Activated T-cell treated with anti-CD3 and anti-CD28 coated beads, Interleukin-2, amount 50 U/mL, for 24 hours (primary cell): Measurements from ENCODE around the gene GALNT15.

Source experiments
- DNase-seq: peaks from one replicate; pipeline ENCODE4 v3.0.0-alpha.2; 2020
- H3K27ac Mint-ChIP-seq: 2 replicates; pipeline ENCODE4 v1.8.0; 2020; ENCODE audit warnings: mild to moderate bottlenecking, mixed read lengths
- H3K27me3 Mint-ChIP-seq: 2 replicates; pipeline ENCODE4 v1.8.0; 2020; ENCODE audit warnings: mixed read lengths
- H3K36me3 Mint-ChIP-seq: 2 replicates; pipeline ENCODE4 v1.8.0; 2020; ENCODE audit warnings: low read depth, mixed read lengths
- H3K4me1 Mint-ChIP-seq: 2 replicates; pipeline ENCODE4 v1.8.0; 2020; ENCODE audit warnings: low read depth, mixed read lengths
- H3K4me3 Mint-ChIP-seq: 2 replicates; pipeline ENCODE4 v1.8.0; 2020; ENCODE audit warnings: mild to moderate bottlenecking, moderate library complexity, mixed read lengths
- H3K9me3 Mint-ChIP-seq: 2 replicates; pipeline ENCODE4 v1.8.0; 2020; ENCODE audit warnings: mixed read lengths

Gene GALNT15

DNA sequence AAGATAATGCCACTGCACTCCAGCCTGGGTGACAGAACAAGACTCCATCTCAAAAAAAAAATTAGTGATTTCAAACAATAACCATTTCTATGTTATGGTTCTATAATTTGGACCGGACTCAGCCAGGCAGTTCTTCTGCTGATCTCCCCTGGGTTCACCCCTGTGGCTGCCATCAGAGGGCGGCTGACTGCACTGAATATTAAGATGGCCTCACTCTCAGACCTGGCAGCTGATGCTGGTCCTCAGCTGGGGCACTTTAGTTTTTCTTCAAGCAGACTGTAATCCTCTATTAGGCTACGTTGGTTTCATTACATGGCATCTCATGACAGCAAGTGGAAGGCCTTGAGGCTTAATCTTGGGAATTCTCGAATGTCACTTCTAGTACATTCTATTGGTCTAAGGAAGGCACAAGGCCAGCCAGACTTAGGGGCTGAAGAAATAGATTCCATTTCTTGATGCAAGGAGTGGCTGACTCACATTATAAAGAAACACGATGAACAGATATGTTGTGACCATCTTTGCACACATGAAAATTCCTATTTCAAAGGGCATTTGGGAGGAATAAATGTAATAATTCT is 12.8 kb downstream of the GALNT15 start:
- Mint-ChIP-seq H3K4me1 (peaks cover 7% of the 10 kb centered on the region), H3K27me3 (no peaks in the 10 kb centered on the region), H3K4me3 (no peak overlapping the region), H3K27ac (no peak overlapping the region), H3K9me3 (no peaks in the 10 kb centered on the region), H3K36me3 (no peaks in the 10 kb centered on the region)
- no peak for DNase-seq

DNA sequence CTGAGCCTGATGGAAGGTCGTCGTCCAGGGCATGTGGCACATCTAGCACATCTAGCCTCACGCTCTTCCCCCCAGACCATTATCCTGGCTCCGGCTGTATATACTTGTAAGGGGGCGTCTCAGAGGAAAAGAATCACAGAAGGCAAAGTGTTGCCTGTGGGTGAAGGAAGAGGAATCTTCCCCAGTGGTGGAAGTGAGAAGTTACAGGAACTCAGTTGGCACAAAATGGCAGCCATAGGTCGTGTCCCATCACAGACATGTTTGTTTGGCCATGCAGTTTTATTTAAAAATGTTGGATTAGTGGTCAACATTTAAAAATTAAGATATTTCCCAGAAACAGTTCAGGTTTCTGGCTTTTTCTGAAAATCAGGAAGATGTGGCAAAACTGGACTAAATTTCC is 13.6 kb downstream of the GALNT15 start:
- Mint-ChIP-seq H3K27ac (no peak overlapping the region), H3K36me3 (no peaks in the 10 kb centered on the region), H3K4me1 (peaks cover 7% of the 10 kb centered on the region), H3K27me3 (no peaks in the 10 kb centered on the region), H3K4me3 (no peak overlapping the region), H3K9me3 (no peaks in the 10 kb centered on the region)
- no peak for DNase-seq

DNA sequence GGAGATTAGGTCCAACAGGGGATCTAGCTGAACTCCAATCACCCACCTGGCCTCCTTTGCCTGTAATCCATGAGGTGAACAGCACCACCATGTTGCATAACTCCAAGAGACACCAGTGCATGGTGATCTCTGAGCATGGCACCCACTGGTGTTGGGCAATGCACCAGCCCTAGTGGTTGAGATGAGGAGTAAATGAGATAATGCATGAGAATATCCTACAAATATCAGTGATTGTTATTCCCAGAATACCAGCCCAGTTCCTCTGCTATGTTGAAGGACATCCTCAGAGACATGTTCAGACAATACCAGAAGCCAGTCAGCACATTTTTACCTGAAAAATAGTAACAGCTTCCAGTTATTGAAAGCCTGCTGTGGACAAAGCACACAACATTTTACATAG is 14.7 kb downstream of the GALNT15 start:
- Mint-ChIP-seq H3K4me1 (peaks cover 7% of the 10 kb centered on the region), H3K4me3 (no peak overlapping the region), H3K27me3 (no peaks in the 10 kb centered on the region), H3K27ac (no peak overlapping the region), H3K36me3 (no peaks in the 10 kb centered on the region), H3K9me3 (no peaks in the 10 kb centered on the region)
- DNase-seq: no peak

DNA sequence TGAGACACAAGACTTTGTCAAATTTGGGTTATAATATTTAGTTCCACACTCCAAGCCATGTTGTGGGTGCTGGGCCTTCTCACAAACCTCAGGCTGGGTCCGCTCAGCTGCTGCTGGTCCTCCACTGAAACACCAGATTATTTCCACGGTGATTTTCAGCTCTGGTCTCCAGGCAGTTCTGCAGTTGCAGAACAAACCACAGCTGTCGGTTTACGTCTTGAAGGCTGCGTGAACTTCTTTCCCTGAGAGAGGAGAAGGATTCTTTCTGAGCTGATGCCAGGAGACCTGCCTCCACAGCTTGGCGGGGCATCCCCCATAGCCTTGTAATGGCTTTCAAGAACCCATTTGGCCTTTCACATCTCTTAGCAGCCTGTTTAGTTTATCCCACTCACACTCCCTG is 16.2 kb downstream of the GALNT15 start:
- Mint-ChIP-seq H3K9me3 (no peaks in the 10 kb centered on the region), H3K4me3 (no peak overlapping the region), H3K4me1 (peaks cover 7% of the 10 kb centered on the region), H3K27ac (no peak overlapping the region), H3K36me3 (no peaks in the 10 kb centered on the region), H3K27me3 (no peaks in the 10 kb centered on the region)
- DNase-seq: no peak

DNA sequence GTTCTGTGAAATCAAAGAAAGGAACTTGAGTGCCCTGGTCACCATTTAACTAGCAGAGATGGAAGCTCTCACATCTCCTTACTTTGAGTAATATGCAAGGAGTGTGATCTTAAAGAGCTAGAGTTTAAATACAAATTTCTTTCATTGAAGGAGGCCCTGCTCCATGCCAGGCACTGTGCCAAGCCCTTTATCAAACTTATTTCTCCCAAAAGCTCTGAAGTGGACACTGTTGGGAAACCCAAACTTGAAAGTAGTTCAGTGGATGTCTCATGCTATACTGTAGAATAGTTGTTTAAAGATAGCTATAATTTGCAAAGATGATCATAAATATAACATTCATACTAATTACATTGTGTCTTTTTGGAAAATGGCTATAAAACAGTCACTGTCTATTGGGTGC is 17.1 kb downstream of the GALNT15 start:
- DNase-seq: no peak
- Mint-ChIP-seq H3K4me1 (peaks cover under 1% of the 10 kb centered on the region), H3K27me3 (no peaks in the 10 kb centered on the region), H3K9me3 (no peaks in the 10 kb centered on the region), H3K36me3 (no peaks in the 10 kb centered on the region), H3K27ac (no peak overlapping the region), H3K4me3 (no peak overlapping the region)

DNA sequence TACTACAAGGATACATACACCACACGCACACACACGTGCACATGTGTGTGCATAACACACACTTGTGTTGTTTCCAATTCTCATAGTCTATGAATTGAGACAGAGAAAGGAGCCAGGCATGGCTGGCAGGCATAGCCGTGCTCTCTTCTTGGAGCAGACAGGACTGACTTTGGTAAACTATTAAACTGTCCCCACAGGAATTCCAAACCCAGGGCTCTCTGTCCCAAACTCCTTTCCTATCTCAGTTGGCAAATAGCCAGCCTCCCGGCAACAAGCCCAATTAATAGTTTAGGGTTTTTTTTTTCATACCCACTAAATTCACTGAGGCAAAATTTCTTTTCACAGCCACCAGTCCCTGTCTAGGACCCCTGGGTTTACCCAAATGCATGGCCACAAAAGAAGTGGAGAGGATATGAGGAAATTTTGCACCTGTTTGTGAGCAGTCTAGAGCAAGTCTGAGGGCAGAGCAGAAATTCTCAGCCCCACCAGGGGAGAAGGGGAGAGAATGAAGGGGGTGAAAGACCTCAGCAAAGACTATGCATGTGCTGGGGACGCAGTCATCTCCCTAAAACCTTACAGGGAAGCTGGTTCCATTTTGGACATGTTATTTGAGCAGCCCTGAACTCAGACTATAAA is 17.8 kb downstream of the GALNT15 start:
- no peak for DNase-seq
- Mint-ChIP-seq H3K27me3 (no peaks in the 10 kb centered on the region), H3K9me3 (no peaks in the 10 kb centered on the region), H3K36me3 (no peaks in the 10 kb centered on the region), H3K27ac (no peak overlapping the region), H3K4me1 (no peaks in the 10 kb centered on the region), H3K4me3 (no peak overlapping the region)

DNA sequence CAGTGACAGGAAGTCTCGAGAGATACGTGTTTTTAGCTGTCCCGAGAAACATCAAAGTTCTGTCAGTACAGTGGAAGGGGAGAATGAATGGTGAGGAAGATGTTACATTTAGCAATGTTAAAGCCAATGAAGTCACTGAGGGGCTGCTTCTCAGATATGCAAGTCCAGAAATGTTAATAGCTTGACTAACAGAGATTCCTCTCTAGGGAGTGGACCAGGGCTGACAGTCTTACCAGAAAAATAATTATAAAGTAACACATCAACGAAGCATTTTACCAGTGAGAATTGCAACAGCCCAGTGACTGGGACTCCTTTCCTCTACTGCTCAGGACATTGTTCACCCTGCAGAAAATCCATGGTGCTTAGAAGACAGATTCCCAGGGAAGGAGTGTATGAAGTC is 23.9 kb downstream of the GALNT15 start:
- Mint-ChIP-seq H3K4me3 (no peak overlapping the region), H3K9me3 (no peaks in the 10 kb centered on the region), H3K27me3 (no peaks in the 10 kb centered on the region), H3K27ac (no peak overlapping the region), H3K4me1 (peaks cover 25% of the 10 kb centered on the region), H3K36me3 (no peaks in the 10 kb centered on the region)
- no peak for DNase-seq

DNA sequence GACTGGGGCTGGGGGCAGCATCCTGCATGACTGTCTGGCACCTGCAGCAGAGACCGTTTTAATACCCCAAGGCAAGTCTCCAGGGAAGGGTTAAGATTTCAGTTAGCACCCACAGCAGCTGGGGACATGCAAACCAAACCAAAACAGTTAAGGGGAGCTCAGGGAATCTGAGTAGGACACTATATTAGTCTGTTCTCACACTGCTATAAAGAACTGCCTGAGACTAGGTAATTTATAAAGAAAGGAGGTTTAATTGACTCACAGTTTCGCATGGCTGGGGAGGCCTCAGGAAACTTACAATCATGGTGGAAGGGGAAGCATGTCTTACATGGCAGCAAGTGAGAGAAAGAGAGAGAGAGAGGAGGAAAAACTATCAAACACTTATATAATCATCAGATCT is 25.3 kb downstream of the GALNT15 start:
- Mint-ChIP-seq H3K4me3 (peak overlapping the region; percentile 3), H3K27ac (peak overlapping the region; percentile 85), H3K27me3 (peaks cover 2% of the 10 kb centered on the region)

DNA sequence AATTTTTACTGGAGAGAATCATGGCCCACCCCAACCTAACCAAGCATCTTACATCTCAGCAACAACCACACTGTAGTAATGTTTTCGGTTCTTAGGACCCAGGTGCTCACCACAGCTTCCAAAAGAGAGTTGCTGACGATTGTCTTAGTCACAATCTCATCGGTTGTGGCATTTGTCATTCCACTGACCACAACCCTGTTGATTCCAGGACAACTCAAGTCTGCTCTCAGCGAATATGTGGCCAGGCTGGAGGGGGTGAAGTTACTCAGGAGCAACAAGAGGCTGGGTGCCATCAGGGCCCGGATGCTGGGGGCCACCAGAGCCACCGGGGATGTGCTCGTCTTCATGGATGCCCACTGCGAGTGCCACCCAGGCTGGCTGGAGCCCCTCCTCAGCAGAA is 25.9 kb downstream of the GALNT15 start:
- H3K4me1 Mint-ChIP-seq: peaks cover 39% of the 10 kb centered on the region
- H3K36me3 Mint-ChIP-seq: no peaks in the 10 kb centered on the region
- peaks cover 5% of the 10 kb centered on the region for H3K27me3 Mint-ChIP-seq
- no peaks in the 10 kb centered on the region for H3K9me3 Mint-ChIP-seq
- DNase-seq: no peak
- peak overlapping the region; percentile 85 for H3K27ac Mint-ChIP-seq
- H3K4me3 Mint-ChIP-seq: no peak overlapping the region

More for the DNA sequence above, 25.3 kb downstream of the GALNT15 start:
- DNase-seq: no peak
- Mint-ChIP-seq H3K4me1 (peaks cover 33% of the 10 kb centered on the region), H3K36me3 (no peaks in the 10 kb centered on the region), H3K9me3 (no peaks in the 10 kb centered on the region)

DNA sequence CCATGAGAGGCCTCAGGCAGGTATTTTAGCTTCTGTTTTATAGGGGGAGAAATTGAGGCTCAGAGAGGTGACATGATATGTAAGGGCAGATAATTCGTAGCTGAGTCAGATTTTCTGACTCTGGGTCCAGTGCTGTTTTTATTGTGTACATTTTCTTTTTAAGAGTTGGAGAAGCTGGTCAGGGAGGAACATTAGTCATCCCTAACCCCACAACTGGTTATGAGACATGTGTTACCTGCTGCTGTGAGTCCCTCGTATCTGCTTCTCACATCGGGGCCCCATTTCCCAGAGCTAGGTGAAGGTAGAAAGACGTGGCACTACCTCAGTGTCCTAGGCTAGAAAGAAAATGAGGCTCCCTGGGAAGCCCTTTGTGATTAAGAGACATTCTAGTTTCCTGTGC is 28.6 kb downstream of the GALNT15 start:
- H3K9me3 Mint-ChIP-seq: no peaks in the 10 kb centered on the region
- no peaks in the 10 kb centered on the region for H3K36me3 Mint-ChIP-seq
- H3K27me3 Mint-ChIP-seq: peaks cover 6% of the 10 kb centered on the region
- H3K4me1 Mint-ChIP-seq: peaks cover 46% of the 10 kb centered on the region
- no peak for DNase-seq
- peak overlapping the region; percentile 62 for H3K27ac Mint-ChIP-seq
- no peak overlapping the region for H3K4me3 Mint-ChIP-seq

DNA sequence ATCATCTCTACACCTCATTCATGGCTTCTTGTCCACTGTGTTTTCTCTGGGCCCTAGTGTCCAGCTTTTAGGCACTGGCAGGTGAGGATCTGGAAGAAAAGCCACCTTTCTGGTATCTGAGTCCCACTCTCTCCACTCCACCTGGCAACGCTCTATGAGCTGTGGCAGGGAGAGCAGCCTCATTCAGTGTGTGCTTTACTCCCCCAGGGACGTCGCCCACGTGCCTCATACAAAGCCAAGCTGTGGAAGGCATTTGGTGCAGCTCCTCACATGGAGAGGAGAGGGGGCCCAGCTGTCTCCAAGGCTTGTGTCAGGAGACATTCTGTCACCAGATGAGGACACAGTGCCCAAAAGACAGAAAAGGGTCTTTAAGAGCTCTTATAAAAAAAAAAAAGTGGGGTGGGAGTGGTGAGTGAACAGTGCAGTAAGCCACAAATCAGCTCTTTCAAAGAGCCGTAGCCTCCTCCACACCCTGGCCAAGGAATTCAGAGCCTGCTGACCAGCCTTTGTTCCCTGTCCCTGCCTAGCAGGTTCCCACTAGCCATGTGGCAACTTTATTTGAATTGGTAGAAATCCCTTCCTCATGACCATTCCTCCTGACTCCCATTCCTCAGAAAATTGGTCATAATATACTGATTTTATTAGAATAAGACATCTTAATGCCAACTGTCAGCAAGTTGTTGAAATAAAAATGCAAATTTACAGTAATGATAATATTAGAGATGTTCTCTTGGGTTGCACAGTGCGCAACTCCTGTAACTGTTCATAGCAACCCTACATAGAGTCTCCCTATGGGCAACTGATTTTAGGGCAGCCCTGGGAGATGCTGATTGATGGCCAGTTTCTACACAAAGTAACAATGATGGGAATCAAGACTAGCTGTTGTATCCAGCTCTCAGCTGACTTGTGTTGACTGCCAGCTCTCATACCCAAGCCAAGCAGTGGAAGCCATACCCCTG is 29.5 kb downstream of the GALNT15 start:
- H3K36me3 Mint-ChIP-seq: no peaks in the 10 kb centered on the region
- peaks cover 46% of the 10 kb centered on the region for H3K4me1 Mint-ChIP-seq
- H3K27ac Mint-ChIP-seq: peak overlapping the region; percentile 62
- DNase-seq: no peak
- H3K4me3 Mint-ChIP-seq: no peak overlapping the region
- H3K27me3 Mint-ChIP-seq: peaks cover 6% of the 10 kb centered on the region
- H3K9me3 Mint-ChIP-seq: no peaks in the 10 kb centered on the region

DNA sequence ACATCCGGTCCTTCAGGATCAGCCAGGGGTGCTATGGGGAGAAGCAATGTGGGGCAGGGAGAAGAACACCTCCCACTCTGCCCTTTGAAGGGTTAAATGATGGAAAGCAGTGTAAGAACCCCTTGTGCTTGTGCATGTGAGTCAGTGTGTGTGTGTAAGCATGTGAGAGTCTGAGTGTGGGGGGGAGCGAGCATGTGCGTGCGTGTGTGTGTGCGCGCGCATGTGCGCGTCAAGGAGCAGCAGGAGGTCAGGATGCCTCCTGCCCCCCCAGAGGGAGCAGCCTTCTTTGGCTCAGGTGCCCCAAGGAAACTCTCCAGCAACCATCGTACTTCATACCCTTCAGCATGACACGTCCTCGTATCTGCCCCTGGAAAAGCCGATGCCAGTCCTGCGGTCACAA is 30.3 kb downstream of the GALNT15 start:
- Mint-ChIP-seq H3K4me1 (peaks cover 41% of the 10 kb centered on the region), H3K36me3 (no peaks in the 10 kb centered on the region), H3K27me3 (peaks cover 6% of the 10 kb centered on the region), H3K9me3 (no peaks in the 10 kb centered on the region), H3K27ac (peak overlapping the region; percentile 16), H3K4me3 (no peak overlapping the region)
- no peak for DNase-seq

DNA sequence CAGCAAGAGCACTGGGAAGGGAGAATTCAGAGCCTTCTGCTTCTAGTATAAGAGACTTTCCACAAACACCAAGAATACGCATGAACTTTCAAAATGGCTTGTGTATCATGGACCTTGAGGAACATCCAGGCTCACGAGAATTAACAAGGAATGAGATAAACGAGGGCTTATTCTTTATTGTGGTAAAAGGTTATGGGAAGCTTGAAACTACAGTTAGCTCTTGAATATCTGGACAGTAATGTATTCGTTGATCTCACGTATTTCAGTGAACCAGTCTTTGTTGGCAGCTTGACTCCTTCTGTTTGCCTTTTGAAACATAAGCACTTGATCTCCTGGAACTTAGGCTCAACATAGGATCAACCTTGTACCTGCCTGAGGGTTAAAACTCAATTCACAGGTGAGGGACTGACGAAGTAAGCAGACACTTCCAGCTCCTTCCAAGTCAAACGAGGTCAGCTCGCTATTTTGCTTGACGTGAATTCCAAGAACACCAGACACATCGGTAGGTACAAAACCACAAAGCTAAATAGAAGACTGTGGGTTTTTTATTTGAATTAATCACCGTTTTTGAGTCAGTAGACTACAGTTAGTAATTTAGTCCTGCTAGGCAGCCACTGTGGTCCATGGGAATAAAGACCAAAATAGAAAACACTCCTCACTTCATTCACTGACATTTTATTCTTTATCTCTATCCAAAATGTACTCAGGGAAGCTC is 30.8 kb downstream of the GALNT15 start:
- Mint-ChIP-seq H3K4me3 (no peak overlapping the region), H3K27ac (peak overlapping the region; percentile 38), H3K36me3 (no peaks in the 10 kb centered on the region), H3K4me1 (peaks cover 35% of the 10 kb centered on the region), H3K9me3 (no peaks in the 10 kb centered on the region), H3K27me3 (peaks cover 6% of the 10 kb centered on the region)
- DNase-seq: no peak

DNA sequence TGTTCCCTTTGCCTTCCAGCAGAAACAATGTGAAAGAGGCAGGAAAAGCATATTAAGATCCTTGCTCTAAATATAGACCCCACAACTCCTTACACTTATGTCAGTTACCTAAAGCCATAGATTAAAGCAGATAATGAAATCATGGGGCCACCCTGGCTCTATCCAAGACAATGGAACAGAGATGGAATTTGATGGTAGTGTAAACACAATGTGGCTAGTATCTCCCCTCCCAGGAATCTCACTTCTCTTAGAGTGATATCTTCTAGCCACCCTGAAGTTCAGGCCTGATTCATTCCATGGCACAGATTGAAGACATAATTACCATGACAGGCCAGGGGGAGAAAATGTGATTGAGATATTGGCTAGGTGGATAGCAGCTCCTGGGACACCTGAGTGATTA is 32.6 kb downstream of the GALNT15 start:
- Mint-ChIP-seq H3K36me3 (no peaks in the 10 kb centered on the region), H3K27ac (no peak overlapping the region), H3K27me3 (peaks cover 6% of the 10 kb centered on the region), H3K4me1 (peaks cover 35% of the 10 kb centered on the region), H3K9me3 (no peaks in the 10 kb centered on the region), H3K4me3 (no peak overlapping the region)
- DNase-seq: no peak
